Measurements from ENCODE around the gene MYOCOS.

DNA sequence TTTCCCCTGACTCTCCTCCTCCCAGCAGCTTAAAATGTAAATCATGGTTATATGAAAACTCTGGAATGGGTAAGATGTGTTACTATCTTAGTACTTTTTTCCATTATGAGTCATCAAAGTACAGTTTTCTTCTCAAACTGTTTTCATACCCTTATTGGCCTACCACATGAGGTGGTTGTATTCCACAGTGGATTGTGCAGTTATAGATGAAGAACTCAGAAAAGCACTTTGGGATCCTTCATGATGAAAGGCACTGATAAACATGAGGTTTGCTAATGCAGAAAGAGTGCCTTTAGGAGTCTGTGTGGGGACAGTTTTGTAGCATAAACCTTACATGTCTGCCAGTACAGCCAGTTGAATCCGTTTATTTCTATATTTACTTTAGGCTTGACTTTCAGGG lies 32.0 kb upstream of the MYOCOS start:
- TF ChIP-seq, protein P1, sequence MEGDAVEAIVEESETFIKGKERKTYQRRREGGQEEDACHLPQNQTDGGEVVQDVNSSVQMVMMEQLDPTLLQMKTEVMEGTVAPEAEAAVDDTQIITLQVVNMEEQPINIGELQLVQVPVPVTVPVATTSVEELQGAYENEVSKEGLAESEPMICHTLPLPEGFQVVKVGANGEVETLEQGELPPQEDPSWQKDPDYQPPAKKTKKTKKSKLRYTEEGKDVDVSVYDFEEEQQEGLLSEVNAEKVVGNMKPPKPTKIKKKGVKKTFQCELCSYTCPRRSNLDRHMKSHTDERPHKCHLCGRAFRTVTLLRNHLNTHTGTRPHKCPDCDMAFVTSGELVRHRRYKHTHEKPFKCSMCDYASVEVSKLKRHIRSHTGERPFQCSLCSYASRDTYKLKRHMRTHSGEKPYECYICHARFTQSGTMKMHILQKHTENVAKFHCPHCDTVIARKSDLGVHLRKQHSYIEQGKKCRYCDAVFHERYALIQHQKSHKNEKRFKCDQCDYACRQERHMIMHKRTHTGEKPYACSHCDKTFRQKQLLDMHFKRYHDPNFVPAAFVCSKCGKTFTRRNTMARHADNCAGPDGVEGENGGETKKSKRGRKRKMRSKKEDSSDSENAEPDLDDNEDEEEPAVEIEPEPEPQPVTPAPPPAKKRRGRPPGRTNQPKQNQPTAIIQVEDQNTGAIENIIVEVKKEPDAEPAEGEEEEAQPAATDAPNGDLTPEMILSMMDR (IDR thresholded peaks at IDR 0.05 in 8 of 11, conservative IDR thresholded peaks at IDR 0.05 in 3 of 11): no peak
- TF ChIP-seq POLR2A (IDR thresholded peaks at IDR 0.05): no peak
- TF ChIP-seq POLR2AphosphoS5 (IDR thresholded peaks at IDR 0.05): no peak

All from spleen (tissue), 7 donors.